GM12878 (cell line): Measurements from ENCODE around the gene UST. TPM values are rescaled to one million over a fixed set of nuclear protein-coding genes. Genes with fewer than 3 reads are reported as not detected.
A peak's percentile ranks its signal among the peaks of the same experiment; 100 is the strongest.

Source experiments
- ATAC-seq: fragments of 200-7000 bp; cut with Tn5 transposase; 3 replicates; pipeline ENCODE4 v1.9.1; 2020; ENCODE audit warnings: mild to moderate bottlenecking, moderate library complexity
- BruUV-seq: library from RNA; stranded (reverse); fragments of 400-500 nt; replicated peaks from 2 replicates; lab custom pipeline; 2021; lab: Mats Ljungman, UMichigan
- CTCF ChIA-PET: fragments of 300-600 bp; sonication (Branson Sonifier 250); formaldehyde crosslinking; extraction: SDS; loops from one replicate; lab custom pipeline; 2021; ENCODE audit warnings: inconsistent platforms; lab: Yijun Ruan, JAX
- POLR2A ChIA-PET: fragments of 350-600 bp; formaldehyde crosslinking; extraction: SDS; loops from one replicate; lab custom pipeline; 2021; ENCODE audit warnings: inconsistent platforms; lab: Charles Lee
- RAD21 ChIA-PET: fragments of 300-600 bp; sonication (Branson Sonifier 250); formaldehyde crosslinking; loops from one replicate; lab custom pipeline; 2023; ENCODE audit warnings: antibody characterized with exemption; ENCODE audit not compliant: unreplicated experiment; lab: Charles Lee
- SMC1A ChIA-PET: fragments of 300-600 bp; sonication (Branson Sonifier 250); formaldehyde crosslinking; loops from one replicate; lab custom pipeline; 2023; ENCODE audit not compliant: unreplicated experiment, uncharacterized antibody; lab: Charles Lee
- DNase-seq: peaks from one replicate; pipeline ENCODE4 v3.0.0-alpha.2; 2011; ENCODE audit warnings: low read depth, low spot score
- FAIRE-seq: peaks from 3 replicates; lab custom pipeline; 2011; peaks lifted over from hg19 to GRCh38; lab: Jason Lieb, UNC
- H2AFZ ChIP-seq: 2 replicates; pipeline ENCODE4 v1.6.0; 2011; ENCODE audit warnings: low read depth, low read length, control low read depth; ENCODE audit not compliant: control insufficient read depth
- H3K27ac ChIP-seq: 2 replicates; pipeline ENCODE4 v1.5.1; 2011; ENCODE audit warnings: control low read depth; ENCODE audit not compliant: control insufficient read depth, insufficient read depth
- H3K27me3 ChIP-seq, 2 experiments: replicated peaks in 1 of 2; 2 replicates each; pipeline versions ENCODE4 v1.6.0 to v1.6.1; 2011; ENCODE audit warnings: low read length in 1 of 2; ENCODE audit not compliant: control insufficient read depth in 2 of 2, insufficient read depth in 2 of 2
- H3K36me3 ChIP-seq, 2 experiments: 2 replicates each; pipeline ENCODE4 v1.5.1; 2011; ENCODE audit warnings: low read length in 1 of 2; ENCODE audit not compliant: control insufficient read depth in 2 of 2, insufficient read depth in 2 of 2
- H3K4me1 ChIP-seq: 2 replicates; pipeline ENCODE4 v1.6.1; 2011; ENCODE audit warnings: mild to moderate bottlenecking, low read length, moderate library complexity, mixed read lengths; ENCODE audit not compliant: control insufficient read depth, insufficient read depth
- H3K4me2 ChIP-seq: 2 replicates; pipeline ENCODE4 v1.6.0; 2011; ENCODE audit warnings: control low read depth; ENCODE audit not compliant: control insufficient read depth, insufficient read depth
- H3K4me3 ChIP-seq: fragments of 200-600 bp; sonication (generic); 2 replicates; pipeline ENCODE4 v1.5.1; 2016
- H3K79me2 ChIP-seq: 2 replicates; pipeline ENCODE4 v1.6.0; 2011; ENCODE audit warnings: low read length; ENCODE audit not compliant: control insufficient read depth, insufficient read depth
- H3K9ac ChIP-seq: 2 replicates; pipeline ENCODE4 v1.8.0; 2011; ENCODE audit warnings: low read length, control low read depth, mixed read lengths; ENCODE audit not compliant: control insufficient read depth, insufficient read depth
- H3K9me3 ChIP-seq: replicated peaks from 3 replicates; pipeline ENCODE4 v1.5.1; 2011; ENCODE audit warnings: mild to moderate bottlenecking, low read length; ENCODE audit not compliant: control insufficient read depth, insufficient read depth
- H4K20me1 ChIP-seq: 2 replicates; pipeline ENCODE4 v1.6.0; 2011; ENCODE audit not compliant: control insufficient read depth, insufficient read depth
- CUX1 ChIP-seq: IDR thresholded peaks from 2 replicates; pipeline ENCODE4 v1.6.1; 2012; ENCODE audit warnings: improper control_type of control experiment, low read depth, low read length; ENCODE audit not compliant: insufficient replicate concordance
- E2F8 ChIP-seq: fragments of 450-650 bp; IDR thresholded peaks from 2 replicates; pipeline ENCODE4 v1.6.1; 2018; ENCODE audit warnings: mild to moderate bottlenecking, low read depth, moderate library complexity; ENCODE audit not compliant: partially characterized antibody
- TBL1XR1 ChIP-seq: IDR thresholded peaks from 2 replicates; pipeline ENCODE4 v1.6.1; 2012; ENCODE audit warnings: low read depth, low read length, improper control_type of control experiment
- ZSCAN29 ChIP-seq: fragments of 450-650 bp; IDR thresholded peaks from 2 replicates; pipeline ENCODE4 v1.6.1; 2017; ENCODE audit warnings: mild to moderate bottlenecking, moderate library complexity
- WGBS: methylation state at CpG from one replicate; pipeline ENCODE4 v1.1.6; 2016; ENCODE audit warnings: low lambda C conversion rate; ENCODE audit not compliant: insufficient replicate concordance, insufficient coverage; ENCODE audit errors: missing lambda C conversion rate; 5-methylcytosine and 5-hydroxymethylcytosine counted together
- in situ Hi-C: fragments of 300-500 bp; cut with MboI; formaldehyde crosslinking; loops from 9 replicates; pipeline ENCODE4 v1.14.3; 2018; ENCODE audit warnings: mixed read lengths
- intact Hi-C: fragments of 100-400 bp; cut with micrococcal nuclease; formaldehyde crosslinking; loops from one replicate; pipeline ENCODE4 v1.14.2; 2022; ENCODE audit not compliant: unreplicated experiment
- polyA plus RNA-seq, 11 experiments: library from polyadenylated mRNA; depleted of rRNA in 4 of 11; unstranded in 6 of 11; stranded (reverse) in 5 of 11; fragments of >200 nt; fragmentation: Nextera tagmentation in 4 of 11; fragmentation: Illumina TruSeq in 1 of 11; extraction: Ambion mirVana in 4 of 11; extraction: Trizol in 1 of 11; gene quantifications; 1 replicate in 1 of 11; 2 replicates in 10 of 11; pipeline versions ENCODE4 v1.2.1 to v1.2.3, GENCODE V29; 2011 to 2016; ENCODE audit warnings: inconsistent platforms in 2 of 11, missing spikeins in 2 of 11, low read depth in 1 of 11
- total RNA-seq, 4 experiments: library from RNA; depleted of rRNA in 3 of 4; stranded (reverse); fragments of >200 nt in 3 of 4; fragmentation: Illumina TruSeq in 1 of 4; extraction: Trizol in 1 of 4; gene quantifications; 2 replicates each; pipeline versions ENCODE4 v1.2.1 to v1.2.3, GENCODE V29; 2013 to 2021

Gene UST
- total and polyA plus RNA-seq, 10 of the 15 experiments (the other 5 are each of a cell fraction or from before 2014, with no cell fraction given), result 0.74 to 43.3 (median 2.2) TPM

- Histone ChIP-seq H3K9me3 (peaks cover 5% of the 10 kb centered on the region; the same call in 2 of the 3 replicates), H2AFZ (no peak overlapping the region), H3K79me2 (no peaks in the 10 kb centered on the region), H3K27me3 (no peaks in the 10 kb centered on the region), H3K4me2 (no peak overlapping the region), H3K36me3 (no peaks in the 10 kb centered on the region), H3K27ac (0 out of 2 replicates have a peak overlapping the region, but pooled peaks have one; percentile 0), H3K9ac (no peak overlapping the region), H3K4me1 (peaks cover 42% of the 10 kb centered on the region), H3K4me3 (no peak overlapping the region), H4K20me1 (no peaks in the 10 kb centered on the region)
- WGBS, result 65% methylated on average over 3 of the region's 3 CpGs
- TF ChIP-seq ZSCAN29 (no peak), CUX1 (no peak), TBL1XR1 (no peak), E2F8 (no peak)
- RAD21 ChIA-PET, result interaction anchor here (0.7 to 16.8 kb wide), 13 partner anchors 9 to 452 kb away, joined by 3 to 521 read pairs (median 8); no protein-coding TSS in a partner anchor
- in situ Hi-C loops (no loop called here), intact Hi-C loops (no loop called here)
- no peak for FAIRE-seq
- CTCF ChIA-PET, result interaction anchor here (1.7 to 10.5 kb wide), 7 partner anchors 8 to 416 kb away, joined by 6 to 174 read pairs (median 29); no protein-coding TSS in a partner anchor
- DNase-seq, result no peak
- POLR2A ChIA-PET, result interaction anchor here (0.6 to 14.3 kb wide), 9 partner anchors 8 to 431 kb away, joined by 3 to 298 read pairs (median 24); no protein-coding TSS in a partner anchor
- no peak for ATAC-seq
- BruUV-seq, result no TSS peak
- SMC1A ChIA-PET, result interaction anchor here (0.8 to 17.7 kb wide), 12 partner anchors 7 to 454 kb away, joined by 3 to 1060 read pairs (median 6); no protein-coding TSS in a partner anchor
Observed at GRCh38 chr6:149063468-149063867, 316.6 kb downstream of the UST start.
